H9 (cell line): ENCODE results near the gene TBC1D17. TPM values are rescaled to one million over a fixed set of nuclear protein-coding genes. Genes with fewer than 3 reads are reported as not detected.
A peak's percentile ranks its signal among the peaks of the same experiment; 100 is the strongest.

Source experiments
- DNase-seq: peaks from one replicate; pipeline ENCODE4 v3.0.0-alpha.2; 2017
- H2AFZ ChIP-seq: one replicate; pipeline ENCODE4 v1.6.1; 2013; ENCODE audit warnings: mild to moderate bottlenecking, low read length, control low read depth, moderate library complexity
- H2AK5ac ChIP-seq: 2 replicates; pipeline ENCODE4 v1.6.1; 2013; ENCODE audit warnings: low read length, control low read depth, mixed read lengths; ENCODE audit not compliant: insufficient read length
- H2BK120ac ChIP-seq: one replicate; pipeline ENCODE4 v1.6.1; 2013; ENCODE audit warnings: low read depth, mild to moderate bottlenecking, low read length, control low read depth, inconsistent platforms; ENCODE audit not compliant: poor library complexity, severe bottlenecking
- H2BK12ac ChIP-seq: 2 replicates; pipeline ENCODE4 v1.6.1; 2013; ENCODE audit warnings: low read length, control low read depth, mixed read lengths, low read depth; ENCODE audit not compliant: insufficient read length
- H2BK15ac ChIP-seq: 2 replicates; pipeline ENCODE4 v1.6.1; 2013; ENCODE audit warnings: low read depth, low read length, control low read depth
- H2BK20ac ChIP-seq: one replicate; pipeline ENCODE4 v1.6.1; 2013; ENCODE audit warnings: low read depth, mild to moderate bottlenecking, low read length, control low read depth, inconsistent platforms; ENCODE audit not compliant: poor library complexity, severe bottlenecking
- H2BK5ac ChIP-seq: 2 replicates; pipeline ENCODE4 v1.6.1; 2013; ENCODE audit warnings: low read length, control low read depth, mixed read lengths; ENCODE audit not compliant: insufficient read length
- H3K14ac ChIP-seq: 2 replicates; pipeline ENCODE4 v1.6.1; 2013; ENCODE audit warnings: low read length, control low read depth; ENCODE audit not compliant: insufficient read depth
- H3K18ac ChIP-seq: 2 replicates; pipeline ENCODE4 v1.6.1; 2013; ENCODE audit warnings: low read depth, mild to moderate bottlenecking, mixed read lengths, low read length, control low read depth; ENCODE audit not compliant: insufficient read length
- H3K23ac ChIP-seq: 2 replicates; pipeline ENCODE4 v1.6.1; 2013; ENCODE audit warnings: low read length, control low read depth, mixed read lengths, low read depth; ENCODE audit not compliant: insufficient read length
- H3K23me2 ChIP-seq: 2 replicates; pipeline ENCODE4 v1.6.1; 2013; ENCODE audit warnings: low read depth, mild to moderate bottlenecking, mixed read lengths, low read length, control low read depth; ENCODE audit not compliant: insufficient read length, poor library complexity, severe bottlenecking
- H3K27ac ChIP-seq: 2 replicates; pipeline ENCODE4 v1.5.1; 2013; ENCODE audit warnings: low read length, control low read depth, mixed read lengths, low read depth; ENCODE audit not compliant: insufficient read length
- H3K27me3 ChIP-seq: 2 replicates; pipeline ENCODE4 v1.6.1; 2013; ENCODE audit warnings: low read length, control low read depth, inconsistent platforms; ENCODE audit not compliant: insufficient read depth
- H3K4ac ChIP-seq: 2 replicates; pipeline ENCODE4 v1.6.1; 2013; ENCODE audit warnings: low read depth, mild to moderate bottlenecking, control low read depth, inconsistent platforms, low read length, moderate library complexity
- H3K4me1 ChIP-seq: 2 replicates; pipeline ENCODE4 v1.6.1; 2013; ENCODE audit warnings: low read length, control low read depth, inconsistent platforms; ENCODE audit not compliant: insufficient read depth
- H3K4me2 ChIP-seq: 2 replicates; pipeline ENCODE4 v1.6.1; 2013; ENCODE audit warnings: low read length, control low read depth, mixed read lengths; ENCODE audit not compliant: insufficient read length, insufficient read depth
- H3K56ac ChIP-seq: 2 replicates; pipeline ENCODE4 v1.6.1; 2013; ENCODE audit warnings: low read depth, mild to moderate bottlenecking, mixed read lengths, low read length, control low read depth; ENCODE audit not compliant: insufficient read length
- H3K79me1 ChIP-seq: 2 replicates; pipeline ENCODE4 v1.6.1; 2013; ENCODE audit warnings: low read depth, mild to moderate bottlenecking, moderate library complexity, low read length, control low read depth, inconsistent platforms; ENCODE audit not compliant: insufficient read depth, poor library complexity, severe bottlenecking
- H3K79me2 ChIP-seq: 2 replicates; pipeline ENCODE4 v1.6.1; 2013; ENCODE audit warnings: low read length, control low read depth, inconsistent platforms; ENCODE audit not compliant: insufficient read depth
- H3K9ac ChIP-seq: 2 replicates; pipeline ENCODE4 v1.6.1; 2013; ENCODE audit warnings: low read length, control low read depth, mixed read lengths; ENCODE audit not compliant: insufficient read length; ENCODE audit errors: extremely low read depth
- H3K9me3 ChIP-seq: one replicate; pipeline ENCODE4 v1.6.1; 2013; ENCODE audit warnings: low read depth, low read length, inconsistent platforms; ENCODE audit not compliant: control insufficient read depth
- H3T11ph ChIP-seq: one replicate; pipeline ENCODE4 v1.6.1; 2013; ENCODE audit warnings: mild to moderate bottlenecking, low read length, control low read depth, inconsistent platforms
- H4K20me1 ChIP-seq: one replicate; pipeline ENCODE4 v1.6.1; 2013; ENCODE audit not compliant: control insufficient read depth, insufficient read length, insufficient read depth
- H4K5ac ChIP-seq: 2 replicates; pipeline ENCODE4 v1.6.1; 2013; ENCODE audit warnings: low read depth, mild to moderate bottlenecking, mixed read lengths, low read length, control low read depth; ENCODE audit not compliant: insufficient read length
- H4K8ac ChIP-seq: replicated peaks from 2 replicates; pipeline ENCODE4 v1.6.1; 2013; ENCODE audit warnings: low read length, control low read depth, mixed read lengths, low read depth; ENCODE audit not compliant: insufficient read length
- H4K91ac ChIP-seq: 2 replicates; pipeline ENCODE4 v1.6.1; 2013; ENCODE audit warnings: low read depth, mild to moderate bottlenecking, moderate library complexity, mixed read lengths, low read length, control low read depth; ENCODE audit not compliant: insufficient read length
- H3K27ac Mint-ChIP-seq, 3 experiments: 2 replicates in 2 of 3; 3 replicates in 1 of 3; pipeline ENCODE4 v1.8.0; 2020 to 2021; ENCODE audit warnings: mixed read lengths in 3 of 3, mild to moderate bottlenecking in 1 of 3, moderate library complexity in 1 of 3
- H3K27me3 Mint-ChIP-seq: 2 replicates; pipeline ENCODE4 v1.8.0; 2021; ENCODE audit warnings: low read depth, mild to moderate bottlenecking, moderate library complexity, mixed read lengths
- H3K36me3 Mint-ChIP-seq, 3 experiments: 2 replicates in 2 of 3; 3 replicates in 1 of 3; pipeline ENCODE4 v1.8.0; 2020 to 2021; ENCODE audit warnings: low read depth in 3 of 3, mixed read lengths in 3 of 3; ENCODE audit not compliant: insufficient read depth in 1 of 3
- H3K4me1 Mint-ChIP-seq, 2 experiments: 2 replicates each; pipeline ENCODE4 v1.8.0; 2020; ENCODE audit warnings: mixed read lengths in 2 of 2
- H3K4me3 Mint-ChIP-seq, 2 experiments: 2 replicates in 1 of 2; 3 replicates in 1 of 2; pipeline ENCODE4 v1.8.0; 2020 to 2021; ENCODE audit warnings: mild to moderate bottlenecking in 2 of 2, mixed read lengths in 2 of 2, moderate library complexity in 1 of 2
- H3K9me3 Mint-ChIP-seq, 2 experiments: 2 replicates in 1 of 2; 3 replicates in 1 of 2; pipeline ENCODE4 v1.8.0; 2020; ENCODE audit warnings: mild to moderate bottlenecking in 2 of 2, mixed read lengths in 2 of 2, moderate library complexity in 1 of 2
- CTCF ChIP-seq: fragments of 200-600 bp; sonication (generic); conservative IDR thresholded peaks from 3 replicates; pipeline ENCODE4 v1.8.0; 2021; ENCODE audit warnings: antibody characterized with exemption, mild to moderate bottlenecking
- WGBS: extraction: QIAGEN DNeasy Blood & Tissue Kit; methylation state at CpG from one replicate; pipeline ENCODE4 v1.1.7; 2013; ENCODE audit warnings: missing lambda C conversion rate, low lambda C conversion rate, mixed read lengths; ENCODE audit not compliant: insufficient read length; ENCODE audit errors: extremely low coverage; 5-methylcytosine and 5-hydroxymethylcytosine counted together
- total RNA-seq: library from RNA; stranded (reverse); gene quantifications from 2 replicates; pipeline ENCODE4 v1.2.1, GENCODE V29; 2021

TBC1D17 gene
- total RNA-seq, 1 experiment from 2014 or later: 33.6 TPM

GRCh38 chr19:49855277-49855675 lies 22.2 kb upstream of the TBC1D17 start:
- Mint-ChIP-seq H3K27ac (peak overlapping the region in 1 of 3 experiments; percentile 89; a peak in 3 of 7 replicates), H3K9me3 (no peaks in the 10 kb centered on the region; a peak in 1 of 5 replicates), H3K27me3 (peaks cover 2% of the 10 kb centered on the region; the same call in 1 of the 2 replicates), H3K4me3 (peak overlapping the region in 1 of 2 experiments; percentile 44; a peak in 2 of 5 replicates), H3K36me3 (peaks cover 22 to 63% (median 60%) of the 10 kb centered on the region in 3 experiments), H3K4me1 (peaks cover 16 to 18% of the 10 kb centered on the region in 2 experiments)
- Histone ChIP-seq H2BK20ac (no peak overlapping the region), H4K5ac (no peak overlapping the region), H2BK12ac (no peak overlapping the region), H3K4me2 (no peak overlapping the region), H2AK5ac (no peak overlapping the region), H3K27me3 (no peaks in the 10 kb centered on the region), H2BK5ac (no peak overlapping the region), H3K4ac (no peak overlapping the region), H4K91ac (no peak overlapping the region), H4K20me1 (peaks cover 6% of the 10 kb centered on the region), H3K79me2 (peaks cover 9% of the 10 kb centered on the region; the same call in 1 of the 2 replicates), H2AFZ (no peak overlapping the region), H3K23ac (no peak overlapping the region), H3K23me2 (peaks cover 8% of the 10 kb centered on the region), H3K4me1 (no peaks in the 10 kb centered on the region), H3T11ph (no peak overlapping the region), H2BK120ac (no peak overlapping the region), H3K18ac (no peak overlapping the region), H3K56ac (no peak overlapping the region), H3K27ac (no peak overlapping the region), H3K14ac (no peak overlapping the region), H3K9me3 (no peaks in the 10 kb centered on the region), H4K8ac (no peak overlapping the region), H2BK15ac (no peak overlapping the region), H3K9ac (no peak overlapping the region), H3K79me1 (peaks cover 11% of the 10 kb centered on the region)
- TF ChIP-seq CTCF: no peak
- WGBS: no CpG with 5 or more reads among the region's 12 CpGs
- DNase-seq: no peak
